K562 (cell line): Measurements from ENCODE around the gene DYNLT2. TPM values are rescaled to one million over a fixed set of nuclear protein-coding genes. Genes with fewer than 3 reads are reported as not detected.

Experiments used
- ARID3A ChIP-seq: IDR thresholded peaks from 2 replicates; pipeline ENCODE4 v1.6.1; 2012; ENCODE audit warnings: low read depth, low read length, improper control_type of control experiment, borderline replicate concordance
- BMI1 ChIP-seq: fragments of 150-350 bp; IDR thresholded peaks from 2 replicates; pipeline ENCODE4 v1.6.1; 2014; ENCODE audit warnings: low read length
- CBX1 ChIP-seq: sonication (generic); IDR thresholded peaks from 2 replicates; pipeline ENCODE4 v1.6.1; 2016; ENCODE audit warnings: antibody characterized with exemption, low read depth, mild to moderate bottlenecking
- CHD4 ChIP-seq: fragments of 200-600 bp; sonication (generic); IDR thresholded peaks from 3 replicates; pipeline ENCODE4 v1.6.1; 2012; ENCODE audit warnings: low read depth, mild to moderate bottlenecking, mixed read lengths, low read length, inconsistent platforms; ENCODE audit not compliant: insufficient read depth, insufficient replicate concordance, poor library complexity, severe bottlenecking
- COPS2 ChIP-seq: fragments of 450-650 bp; conservative IDR thresholded peaks from 2 replicates; pipeline ENCODE4 v1.6.1; 2016; ENCODE audit warnings: mild to moderate bottlenecking, moderate library complexity
- ELF2 ChIP-seq: fragments of 250-450 bp; sonication (Bioruptor Pico); IDR thresholded peaks from 2 replicates; pipeline ENCODE4 v1.5.0; 2021; ENCODE audit warnings: mild to moderate bottlenecking
- ELK3 ChIP-seq: fragments of 450-650 bp; formaldehyde crosslinking; IDR thresholded peaks from 2 replicates; pipeline ENCODE4 v1.4.0; 2020; ENCODE audit warnings: mild to moderate bottlenecking
- ILK ChIP-seq: fragments of 450-650 bp; IDR thresholded peaks from 2 replicates; pipeline ENCODE4 v1.6.1; 2016; ENCODE audit warnings: missing genetic modification characterization, low read depth, mild to moderate bottlenecking, missing compliant biosample characterization, moderate library complexity, borderline replicate concordance
- IRF9 ChIP-seq: fragments of 450-650 bp; IDR thresholded peaks from 2 replicates; pipeline ENCODE4 v1.6.1; 2016; ENCODE audit warnings: missing biosample characterization, missing genetic modification characterization
- NCOA2 ChIP-seq, 2 experiments: fragments of 450-650 bp; IDR thresholded peaks; 2 replicates each; pipeline ENCODE4 v1.6.1; 2018; ENCODE audit warnings: mild to moderate bottlenecking in 2 of 2, moderate library complexity in 1 of 2; ENCODE audit not compliant: partially characterized antibody in 2 of 2
- NONO ChIP-seq, 2 experiments: fragments of 200-400 bp in 1 of 2; fragments of 450-650 bp in 1 of 2; formaldehyde crosslinking in 1 of 2; IDR thresholded peaks; 2 replicates each; pipeline ENCODE4 v1.6.1; 2017; ENCODE audit warnings: low read depth in 2 of 2, mild to moderate bottlenecking in 2 of 2, moderate library complexity in 2 of 2, low read length in 1 of 2
- PHF21A ChIP-seq: fragments of 450-650 bp; IDR thresholded peaks from 2 replicates; pipeline ENCODE4 v1.6.1; 2017; ENCODE audit warnings: low read depth, borderline replicate concordance
- PRDM10 ChIP-seq: fragments of 450-650 bp; IDR thresholded peaks from 2 replicates; pipeline ENCODE4 v1.6.1; 2018; ENCODE audit not compliant: partially characterized antibody
- RBFOX2 ChIP-seq: fragments of 200-400 bp; formaldehyde crosslinking; IDR thresholded peaks from 2 replicates; pipeline ENCODE4 v1.6.1; 2017; ENCODE audit warnings: low read depth, mild to moderate bottlenecking, low read length, moderate library complexity
- STAT5A ChIP-seq: IDR thresholded peaks from 2 replicates; pipeline ENCODE4 v1.6.1; 2012; ENCODE audit warnings: low read length, inconsistent platforms, borderline replicate concordance
- TFAM ChIP-seq: fragments of 250-450 bp; sonication (Bioruptor Pico); conservative IDR thresholded peaks from 2 replicates; pipeline ENCODE4 v1.5.0; 2021; ENCODE audit warnings: mild to moderate bottlenecking, moderate library complexity
- THAP7 ChIP-seq: fragments of 250-450 bp; sonication (Bioruptor Pico); IDR thresholded peaks from 2 replicates; pipeline ENCODE4 v1.5.0; 2021
- ZNF263 ChIP-seq: sonication (generic); formaldehyde crosslinking; IDR thresholded peaks from 2 replicates; pipeline ENCODE4 v1.8.0; 2022; ENCODE audit warnings: mild to moderate bottlenecking, missing genetic modification reagents, borderline replicate concordance
- ZNF354B ChIP-seq: fragments of 250-450 bp; sonication (Bioruptor Pico); IDR thresholded peaks from 2 replicates; pipeline ENCODE4 v1.4.0; 2020
- ZNF76 ChIP-seq: fragments of 250-450 bp; sonication (Bioruptor Pico); IDR thresholded peaks from 2 replicates; pipeline ENCODE4 v1.4.0; 2020; ENCODE audit warnings: mild to moderate bottlenecking, moderate library complexity, borderline replicate concordance
- polyA plus RNA-seq, 8 experiments: library from polyadenylated mRNA; depleted of rRNA in 4 of 8; stranded (reverse) in 5 of 8; unstranded in 3 of 8; fragments of >200 nt; fragmentation: Nextera tagmentation in 2 of 8; fragmentation: Illumina TruSeq in 1 of 8; extraction: Ambion mirVana in 2 of 8; extraction: Trizol in 1 of 8; gene quantifications; 2 replicates each; pipeline versions ENCODE4 v1.2.1 to v1.2.3, GENCODE V29; 2011 to 2014; ENCODE audit warnings: inconsistent platforms in 1 of 8, missing spikeins in 1 of 8
- total RNA-seq, 7 experiments: library from RNA; depleted of rRNA in 6 of 7; stranded (reverse); fragments of >200 nt in 6 of 7; fragmentation: Illumina TruSeq in 2 of 7; extraction: Trizol in 2 of 7; gene quantifications; 2 replicates each; pipeline versions ENCODE4 v1.2.1 to v1.2.3, GENCODE V29; 2011 to 2021; ENCODE audit warnings: low replicate concordance in 1 of 7

DYNLT2 gene
- total and polyA plus RNA-seq, 9 of the 15 experiments (the other 6 are each of a cell fraction or from before 2014, with no cell fraction given) = 2.0 to 12.8 (median 6.3) TPM

- TF ChIP-seq ILK (no peak), ZNF263 (CRISPR knock-in tag) (no peak), BMI1 (no peak), ZNF354B (no peak), ELK3 (CRISPR knock-in tag) (no peak), RBFOX2 (peak; percentile 62), STAT5A (no peak), CHD4 (no peak), NCOA2 (IDR thresholded peaks at IDR 0.05; ENCODE audit: partially characterized antibody in 2 of 2) (no peak), TFAM (no peak), ARID3A (no peak), IRF9 (tag) (no peak), NONO (IDR thresholded peaks at IDR 0.05; ENCODE audit: low read depth in 2 of 2, low read length in 1 of 2) (peak in 1 of 2 experiments; percentile 86; a peak in 2 of 4 replicates), THAP7 (CRISPR knock-in tag) (no peak), COPS2 (no peak), PHF21A (no peak), ELF2 (CRISPR knock-in tag) (no peak), ZNF76 (no peak), PRDM10 (no peak), CBX1 (0 out of 2 replicates have a peak, but pooled peaks have one; percentile 49)
Measured at GRCh38 chr6:169723200-169723909, 28.0 kb downstream of the DYNLT2 start (continued).
